ENCODE data around the gene SIPA1. TPM values are rescaled to one million over a fixed set of nuclear protein-coding genes. Genes with fewer than 3 reads are reported as not detected.

The SIPA1 gene
- total and polyA plus RNA-seq, 2 of the 8 experiments (the other 6 are each of a cell fraction or from before 2014, with no cell fraction given): 35.3 to 72.2 TPM

- DNase-seq (ENCODE audit: low read depth in 1 of 2, low spot score in 2 of 2) (peak in 1 of 2 experiments; percentile 91), FAIRE-seq (no peak)
- peaks cover 13 to 25% (median 19%) of the 10 kb centered on the region in 4 experiments for H3K36me3 ChIP-seq (ENCODE audit: control insufficient read depth in 2 of 4, insufficient read depth in 4 of 4, low read length in 3 of 4)
- H4K8ac ChIP-seq (ENCODE audit: extremely low read depth, insufficient read depth, low read length): peak within 1 kb of the TSS; percentile 36; the same call in 1 of the 2 replicates
- H3K23me2 ChIP-seq (ENCODE audit: low read depth, low read length): peaks cover 11% of the 10 kb centered on the region; the same call in 1 of the 2 replicates
- H3K9me3 ChIP-seq (ENCODE audit: insufficient read depth in 2 of 2, low read depth in 1 of 2, low read length in 1 of 2): no peaks in the 10 kb centered on the region
- peak within 1 kb of the TSS; percentile 70 for H2AFZ ChIP-seq (ENCODE audit: low read length)
- WGBS, 2 experiments (ENCODE audit: extremely low coverage in 1 of 2, insufficient coverage in 1 of 2, insufficient read length in 1 of 2, insufficient replicate concordance in 2 of 2, low coverage in 1 of 2, low lambda C conversion rate in 2 of 2, missing lambda C conversion rate in 1 of 2): 1% methylated on average over 81 of the region's 91 CpGs; no CpG with 5 or more reads in 1 of the 2 experiments
- H2BK20ac ChIP-seq (ENCODE audit: low read length): no peak within 1 kb of the TSS
- H2BK15ac ChIP-seq (ENCODE audit: low read length): no peak within 1 kb of the TSS; the same call in 1 of the 2 replicates
- peak within 1 kb of the TSS; percentile 71 for H3K18ac ChIP-seq (ENCODE audit: extremely low read depth, low read length)
- H3K27ac ChIP-seq (ENCODE audit: low read depth, low read length): peak within 1 kb of the TSS; percentile 71
- peak within 1 kb of the TSS; percentile 68 to 88 for H3K4me2 ChIP-seq (ENCODE audit: insufficient read depth in 1 of 2, low read depth in 2 of 2, low read length in 2 of 2)
- H3K14ac ChIP-seq (ENCODE audit: insufficient read length): no peak within 1 kb of the TSS
- H2BK12ac ChIP-seq (ENCODE audit: low read depth, low read length): no peak within 1 kb of the TSS
- no peak within 1 kb of the TSS for H3K4ac ChIP-seq (replicated peaks; ENCODE audit: insufficient read length, low read depth, low read length)
- H3K79me1 ChIP-seq (ENCODE audit: low read depth, low read length): peaks cover 3% of the 10 kb centered on the region; the same call in 1 of the 2 replicates
- peak within 1 kb of the TSS; percentile 83; the same call in 1 of the 2 replicates for H2BK5ac ChIP-seq (ENCODE audit: low read depth, low read length)
- POLR2A ChIA-PET (ENCODE audit: partially characterized antibody): interaction anchor here (0.6 to 8.9 kb wide), 14 partner anchors 10 to 386 kb away, joined by 3 to 58 read pairs (median 4); partner anchors contain the start of genes CFL1, GAL3ST3, KAT5 and MUS81
- no peak within 1 kb of the TSS for H2BK120ac ChIP-seq (replicated peaks; ENCODE audit: low read depth, low read length)
- peak within 1 kb of the TSS; percentile 89 for H4K91ac ChIP-seq (replicated peaks; ENCODE audit: insufficient read length, low read length)
- no peaks in the 10 kb centered on the region for H4K20me1 ChIP-seq (replicated peaks in 1 of 2; ENCODE audit: control insufficient read depth in 1 of 2, insufficient read depth in 2 of 2, low read length in 2 of 2)
- peak within 1 kb of the TSS; percentile 8 for H4K5ac ChIP-seq (ENCODE audit: insufficient read length, low read depth, low read length)
- CTCF ChIA-PET (ENCODE audit: partially characterized antibody): interaction anchor here (0.8 to 2.7 kb wide), 10 partner anchors 9 to 346 kb away, joined by 3 to 10 read pairs (median 4); partner anchors contain the start of genes FIBP and SIPA1
- H3K9ac ChIP-seq (replicated peaks in 1 of 4; ENCODE audit: extremely low read depth in 1 of 4, low read depth in 3 of 4, low read length in 3 of 4): peak within 1 kb of the TSS; percentile 59 to 81 (median 67); a peak in 6 of 7 replicates
- peak within 1 kb of the TSS; percentile 81 to 86 (median 84) for H3K4me3 ChIP-seq (ENCODE audit: extremely low read depth in 1 of 4, insufficient read depth in 2 of 4, low read depth in 3 of 4, low read length in 4 of 4)
- H3K79me2 ChIP-seq (ENCODE audit: control insufficient read depth in 1 of 2, insufficient read depth in 2 of 2, low read length in 2 of 2): peaks cover 0 to 15% of the 10 kb centered on the region in 2 experiments; a peak in 1 of 4 replicates
- no peak within 1 kb of the TSS for H3K23ac ChIP-seq (ENCODE audit: insufficient read length)
- no peaks in the 10 kb centered on the region for H3K27me3 ChIP-seq (replicated peaks in 1 of 4; ENCODE audit: control insufficient read depth in 3 of 4, extremely low read depth in 1 of 4, insufficient read depth in 3 of 4, low read length in 3 of 4)
- no peak within 1 kb of the TSS for H2AK5ac ChIP-seq (ENCODE audit: low read depth, low read length)
- H3K4me1 ChIP-seq (replicated peaks in 1 of 4; ENCODE audit: control insufficient read depth in 3 of 4, insufficient read depth in 4 of 4, low read length in 3 of 4): peaks cover 0 to 5% (median 2%) of the 10 kb centered on the region in 4 experiments; a peak in 4 of 7 replicates
- H3K56ac ChIP-seq (replicated peaks; ENCODE audit: insufficient read length, low read depth, low read length): no peak within 1 kb of the TSS
- peak; percentile 55; the same call in 1 of the 2 replicates for TF ChIP-seq CREB1 (IDR thresholded peaks at IDR 0.05)
- TF ChIP-seq TAF7 (optimal IDR thresholded peaks at IDR 0.05; ENCODE audit: borderline replicate concordance, low read depth, low read length): no peak
- TF ChIP-seq SIRT6 (IDR thresholded peaks at IDR 0.05; ENCODE audit: low read length): no peak
- TF ChIP-seq NRF1 (IDR thresholded peaks at IDR 0.05; ENCODE audit: low read depth, low read length): peak; percentile 69
- TF ChIP-seq, protein P1, sequence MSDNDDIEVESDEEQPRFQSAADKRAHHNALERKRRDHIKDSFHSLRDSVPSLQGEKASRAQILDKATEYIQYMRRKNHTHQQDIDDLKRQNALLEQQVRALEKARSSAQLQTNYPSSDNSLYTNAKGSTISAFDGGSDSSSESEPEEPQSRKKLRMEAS (IDR thresholded peaks at IDR 0.05): peak; percentile 74
- TF ChIP-seq EP300 (IDR thresholded peaks at IDR 0.05; ENCODE audit: borderline replicate concordance in 1 of 2, low read depth in 2 of 2, low read length in 2 of 2): peak in 1 of 2 experiments; percentile 66; a peak in 1 of 3 replicates
- peak; percentile 41; the same call in 1 of the 2 replicates for TF ChIP-seq FOSL1 (IDR thresholded peaks at IDR 0.05; ENCODE audit: insufficient read depth, low read depth, low read length)
- TF ChIP-seq TBP (IDR thresholded peaks at IDR 0.05; ENCODE audit: low read depth, low read length): peak; percentile 7; the same call in 1 of the 2 replicates
- 0 out of 2 replicates have a peak, but pooled peaks have one; percentile 43 for TF ChIP-seq TEAD4 (IDR thresholded peaks at IDR 0.05; ENCODE audit: low read depth, low read length)
- TF ChIP-seq ASH2L (IDR thresholded peaks at IDR 0.05; ENCODE audit: low read length): peak; percentile 83
- peak in 1 of 2 experiments; percentile 51; a peak in 2 of 3 replicates for TF ChIP-seq POLR2A (IDR thresholded peaks at IDR 0.05; ENCODE audit: control extremely low read depth in 1 of 2, low read depth in 2 of 2, low read length in 2 of 2)
These were observed 25.1 kb downstream of the SIPA1 start, which contains the start of gene RELA for GRCh38 chr11:65662799-65663638. RELA (minus strand) TSS chr11:65662916; CDS start chr11:65662832, 84 bp downstream.

Data from H1 (cell line).